Measurements from ENCODE around the gene KAT2A.
"Not testable (repeated sequence)": the region's sequence is repeated elsewhere in the genome, so short reads cannot be mapped to it uniquely, and the experiment has no call there.

KAT2A gene

DNA sequence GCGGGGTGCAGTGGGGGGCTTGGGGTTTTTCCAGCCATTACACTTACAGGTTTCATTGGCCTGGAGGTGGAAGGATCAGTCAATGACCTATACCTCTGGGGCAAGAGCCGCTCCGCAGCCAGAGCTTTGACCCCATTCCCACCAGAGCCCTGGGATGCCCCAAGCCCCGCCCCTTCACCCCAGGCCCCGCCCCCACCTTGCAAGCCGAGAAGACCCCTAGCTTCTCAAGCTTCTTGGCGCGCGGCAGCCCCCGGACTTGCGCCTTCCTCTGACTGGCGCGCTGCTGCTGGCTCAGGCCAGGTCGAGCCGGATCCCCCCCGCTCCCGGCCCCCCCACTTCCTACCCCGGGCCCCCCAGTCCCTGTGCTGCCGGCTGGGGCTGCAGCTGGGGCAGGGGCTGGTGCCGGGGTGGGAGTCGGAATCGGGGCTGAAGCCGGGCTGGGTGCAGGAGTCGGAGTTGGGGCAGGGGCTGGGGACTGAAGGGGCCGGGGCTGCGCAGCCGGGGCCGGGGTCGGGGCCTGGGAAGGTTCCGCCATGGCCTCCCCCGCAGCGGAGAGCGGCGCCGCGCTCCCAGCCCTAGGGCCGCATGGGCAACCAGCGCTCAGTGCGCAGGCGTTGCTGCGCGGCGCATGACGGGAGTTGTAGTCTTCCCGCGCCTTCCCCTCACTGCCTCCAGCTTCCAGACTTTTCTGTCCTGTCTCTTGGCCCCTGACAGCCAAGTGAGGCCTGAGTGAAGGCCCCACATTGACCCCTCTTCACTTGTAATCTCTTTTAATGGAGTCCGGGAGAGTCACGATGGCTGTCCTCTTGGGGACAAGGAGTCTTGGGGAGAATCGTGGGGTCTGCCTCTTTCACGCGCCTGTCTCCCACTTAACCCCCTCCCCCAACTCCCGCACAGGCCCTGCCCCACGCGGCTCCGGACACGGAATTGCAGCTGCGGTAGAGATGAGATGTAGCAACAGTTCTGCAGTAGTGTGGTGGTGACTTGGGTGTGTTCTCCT is at the start of gene KAT2A:
TSS of gene KAT2A (minus strand) at position 598 of the 1,000 bp plus-strand sequence. CDS start at position 535, 63 bp downstream.
- peak; percentile 85 for DNase-seq (ENCODE audit: low spot score)

DNA sequence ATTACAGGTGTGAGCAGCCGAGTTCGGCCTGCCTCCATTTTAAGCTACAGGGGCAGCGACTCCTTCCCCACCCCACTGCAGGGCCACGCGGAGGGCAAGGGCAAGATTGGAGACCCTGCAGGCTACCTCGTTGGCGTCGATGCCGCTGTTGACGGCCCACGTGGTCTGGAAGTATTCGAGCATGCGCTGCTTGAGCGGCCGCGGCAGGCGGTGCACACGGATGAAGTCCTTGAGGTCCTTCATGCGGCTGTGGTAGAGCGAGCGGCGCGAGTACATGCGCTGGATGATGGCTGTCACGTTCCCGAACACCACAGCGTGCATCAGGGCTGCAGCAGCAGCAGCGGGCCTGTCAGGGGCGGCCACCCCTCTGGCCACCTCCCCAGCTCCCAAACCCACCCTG is 48.2 kb upstream of the KAT2A start:
- no peak for DNase-seq (ENCODE audit: low spot score)

DNA sequence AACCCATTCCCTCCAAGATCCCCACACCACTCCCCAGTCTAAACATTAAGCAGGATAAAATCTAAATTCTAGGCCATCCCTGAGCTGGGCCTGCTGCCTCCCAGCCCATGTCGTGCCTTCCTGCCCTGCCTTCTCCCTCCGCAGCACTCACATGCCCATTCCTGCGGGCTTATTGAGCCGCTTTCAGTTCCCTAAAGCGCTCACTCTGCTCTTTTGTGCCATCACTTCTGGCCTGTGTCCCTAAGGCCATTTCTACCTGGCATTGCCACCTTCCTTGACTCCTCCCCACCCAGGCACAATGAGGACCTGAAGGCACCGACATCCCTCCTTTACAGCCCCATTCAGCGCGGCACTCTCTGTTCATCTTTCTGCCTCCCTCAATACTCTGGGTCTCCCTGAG is 46.6 kb upstream of the KAT2A start:
- no peak for DNase-seq (ENCODE audit: low spot score)

DNA sequence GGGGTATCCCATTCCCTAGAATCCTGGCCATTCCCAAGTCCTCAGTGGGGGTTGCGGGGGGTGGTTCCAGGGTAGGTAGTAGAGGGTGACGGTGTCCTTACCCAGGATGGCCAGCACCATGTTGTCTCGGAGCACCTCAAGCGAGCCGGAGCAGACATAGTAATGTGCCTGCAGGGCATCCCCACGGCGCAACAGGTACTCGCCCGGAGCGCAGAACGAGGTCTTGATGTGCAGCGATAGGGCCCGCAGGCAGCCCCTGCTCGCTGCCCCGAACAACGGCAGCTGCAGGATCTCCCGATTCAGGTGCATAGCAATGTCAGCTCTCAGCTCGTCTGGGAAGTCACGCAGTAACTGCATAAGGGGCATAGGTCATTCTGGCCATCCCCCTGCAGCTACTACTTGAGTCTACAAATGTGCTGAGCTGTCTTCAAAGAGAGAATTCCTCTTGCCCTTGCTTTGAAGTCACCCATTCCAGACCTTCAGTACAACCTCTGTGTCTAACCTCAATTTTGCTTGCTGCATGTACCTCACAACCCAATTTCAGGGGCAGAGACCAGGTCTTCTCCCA is 45.1 kb upstream of the KAT2A start:
- DNase-seq (ENCODE audit: low spot score): no peak

DNA sequence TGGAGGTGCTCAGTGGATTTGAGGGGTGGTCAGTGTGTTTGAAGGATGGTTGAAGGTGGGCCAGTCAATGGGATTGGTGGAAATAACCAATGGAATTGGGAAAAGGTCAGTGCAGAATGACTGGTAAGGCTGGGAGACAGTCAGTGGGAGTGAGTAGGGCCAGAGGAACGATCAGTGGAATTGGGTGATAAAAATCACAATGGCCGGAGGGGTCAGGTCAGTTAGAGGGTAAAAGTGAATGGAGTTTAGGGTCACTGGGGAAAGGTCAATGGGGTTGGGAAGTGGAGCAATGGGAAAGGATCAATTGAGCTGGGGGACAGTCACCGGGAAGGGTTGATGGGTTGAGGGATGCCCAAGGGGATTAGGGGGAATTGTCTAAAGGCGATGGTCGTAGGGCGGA is 44.6 kb upstream of the KAT2A start:
- DNase-seq (ENCODE audit: low spot score): no peak

DNA sequence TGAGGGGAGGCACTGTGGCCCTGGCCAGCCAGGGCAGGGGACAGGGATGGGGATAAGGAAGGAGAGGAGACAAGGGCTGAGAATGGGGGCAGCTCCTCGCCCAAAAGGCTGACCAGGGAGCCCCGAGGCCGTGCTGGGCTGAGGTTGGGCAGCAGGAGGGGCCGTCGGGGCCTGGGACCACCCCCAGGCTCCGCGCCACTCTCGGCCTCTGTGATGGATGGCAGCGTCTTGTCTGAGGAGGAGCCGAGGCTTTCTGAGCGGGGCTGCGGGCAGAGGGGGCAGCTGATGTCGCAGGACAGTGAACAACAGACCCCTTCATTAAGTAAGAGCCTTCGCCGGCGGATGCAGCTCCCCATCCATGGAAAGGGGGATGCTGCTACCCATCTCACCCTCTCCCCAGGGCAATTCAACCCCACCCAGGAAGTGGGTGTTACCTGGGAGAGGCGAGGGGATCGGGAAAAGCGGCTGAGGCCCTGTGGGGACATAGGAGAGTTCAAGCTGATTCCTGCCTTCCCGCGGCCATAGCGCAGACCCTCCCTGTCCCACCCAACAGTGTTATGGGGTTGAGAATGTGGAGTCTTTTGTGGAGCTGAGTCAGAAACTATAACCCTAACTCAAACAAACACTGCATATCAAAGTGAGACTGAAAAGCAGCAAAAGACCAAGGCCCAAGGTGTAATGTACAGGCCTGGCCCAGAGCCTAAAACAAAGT is 42.7 kb upstream of the KAT2A start:
- no peak for DNase-seq (ENCODE audit: low spot score)

DNA sequence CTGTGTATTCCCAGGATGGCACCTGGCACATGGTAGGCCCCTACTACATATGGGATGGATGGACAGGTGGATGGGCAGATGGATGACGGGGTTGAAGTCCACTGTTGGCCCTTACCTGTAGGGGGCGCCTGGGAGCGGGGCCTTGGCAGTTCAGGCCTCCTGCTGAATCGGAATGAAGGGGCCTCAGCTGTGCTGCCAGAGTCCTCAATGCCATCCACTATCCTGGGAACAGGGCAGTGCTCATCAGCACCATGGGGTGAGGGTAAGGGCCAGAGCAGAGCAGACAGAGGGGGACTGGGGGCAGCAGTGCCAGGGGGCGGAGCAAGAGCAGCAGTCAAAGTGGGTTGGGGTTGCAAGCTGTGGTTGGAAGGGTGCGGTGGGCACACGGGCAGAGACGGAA is 41.9 kb upstream of the KAT2A start:
- no peak for DNase-seq (ENCODE audit: low spot score)

DNA sequence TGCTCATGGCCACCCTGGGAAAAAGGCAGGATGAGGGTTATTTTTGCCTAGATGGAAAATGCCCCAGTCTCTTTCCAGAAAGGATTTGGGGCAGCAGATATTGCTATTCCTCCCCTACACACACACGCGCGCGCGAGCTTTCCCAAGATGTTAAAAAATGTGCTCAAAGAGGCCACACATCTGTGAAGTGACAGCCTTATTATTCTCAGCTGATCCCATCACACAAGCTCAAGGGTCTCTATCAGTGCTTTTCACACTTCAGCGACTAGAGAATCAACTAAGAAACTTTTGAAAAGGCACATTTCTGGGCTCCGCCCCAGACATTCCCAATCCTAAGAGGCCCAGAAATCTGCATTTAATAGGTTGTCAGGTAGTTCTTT is 39.4 kb upstream of the KAT2A start:
- DNase-seq (ENCODE audit: low spot score): no peak

DNA sequence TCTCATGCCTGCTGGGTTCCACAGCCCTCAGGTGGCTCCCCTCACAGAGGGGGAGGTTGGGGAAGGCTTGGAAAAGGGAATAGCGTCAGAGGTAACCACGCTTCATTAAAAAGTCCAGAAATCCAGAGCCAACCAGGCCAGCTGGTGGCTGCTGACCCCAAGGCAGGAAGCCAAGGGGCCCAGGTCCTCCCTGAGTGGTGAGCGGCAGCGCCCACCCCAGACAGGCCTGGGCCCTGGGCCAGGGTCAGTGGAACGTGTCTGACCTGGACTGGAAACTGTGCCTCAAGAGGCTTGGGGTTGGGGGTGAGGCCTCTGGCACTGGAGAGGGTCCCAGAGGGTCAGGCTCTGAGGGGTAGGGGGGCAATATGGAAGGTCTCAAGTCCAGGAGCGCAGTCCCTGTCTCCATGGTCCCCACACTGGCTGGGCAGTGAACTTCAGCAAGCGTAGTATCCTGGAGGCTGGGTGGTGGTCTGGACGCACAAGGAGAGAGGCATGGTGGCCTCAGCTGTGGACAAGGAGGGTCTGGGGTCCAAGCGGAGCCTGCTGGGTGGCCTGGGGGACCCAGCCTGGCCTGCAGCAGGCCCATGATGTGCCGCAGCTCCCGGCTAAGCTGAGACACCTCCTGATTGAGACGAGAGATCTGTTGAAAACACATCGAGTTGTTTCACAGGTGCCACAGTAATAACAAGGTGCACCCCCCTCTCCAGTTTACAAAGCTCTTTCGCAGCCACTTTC is 38.8 kb upstream of the KAT2A start:
- DNase-seq (ENCODE audit: low spot score): no peak

DNA sequence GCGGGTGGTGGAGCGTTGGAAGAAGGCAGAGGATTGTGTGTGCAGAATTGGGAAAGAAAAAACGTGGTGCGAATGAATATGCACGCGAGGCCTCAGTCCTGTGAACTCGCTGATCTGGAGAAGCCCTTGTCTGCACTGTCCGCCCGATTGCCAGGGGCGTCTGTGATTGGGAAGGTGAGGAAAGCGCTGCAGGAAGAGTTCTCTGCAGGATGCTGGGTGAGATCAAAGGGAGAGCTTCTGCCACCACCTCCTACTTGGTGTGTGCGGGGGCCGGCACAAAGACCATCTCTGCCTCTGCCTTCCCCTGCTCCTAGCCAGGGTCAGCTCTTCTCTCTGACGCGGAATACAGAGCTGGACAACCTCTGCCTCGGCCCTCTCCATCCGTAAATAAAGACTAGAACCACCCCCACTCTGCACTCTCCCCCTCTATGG is 34.5 kb upstream of the KAT2A start:
- DNase-seq (ENCODE audit: low spot score): no peak

DNA sequence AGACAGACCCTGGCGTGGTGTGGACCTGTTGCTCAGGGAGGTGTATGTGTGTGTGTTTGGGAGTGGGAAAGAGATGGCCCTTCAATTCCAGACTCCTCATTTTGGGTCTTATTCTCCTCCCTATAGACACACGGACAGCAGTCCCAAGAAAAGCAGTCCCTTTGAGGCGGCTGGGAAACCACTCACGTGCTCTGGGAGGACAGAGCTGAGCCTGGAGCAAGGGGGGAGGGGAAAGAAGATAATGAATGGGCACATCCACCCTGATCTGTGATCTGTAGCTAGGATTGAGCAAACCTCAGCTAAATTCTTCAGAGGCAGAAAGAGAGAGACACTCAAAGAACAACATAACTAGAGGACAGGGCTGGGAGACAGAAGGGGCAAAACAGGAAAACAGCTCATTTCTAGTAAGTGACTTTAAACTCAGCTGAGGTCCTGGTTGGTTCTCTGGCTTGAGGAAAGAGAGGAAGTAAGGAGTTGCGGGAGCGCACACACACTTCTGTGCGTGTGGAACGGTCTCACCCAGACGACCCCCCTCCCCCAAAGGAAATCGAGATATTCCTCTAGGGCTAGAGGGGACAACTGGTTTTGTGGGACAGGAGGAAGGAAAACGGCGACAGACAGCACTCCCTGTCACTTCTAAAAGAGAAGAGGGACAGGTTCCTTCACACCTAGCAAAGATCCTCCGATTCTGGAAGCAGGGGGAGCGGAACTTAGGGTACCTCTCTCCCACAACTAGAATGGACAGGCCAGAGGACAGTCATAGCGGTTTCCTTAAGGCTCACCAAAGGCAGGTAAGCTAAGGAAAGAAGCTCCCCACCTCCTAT is 33.0 kb upstream of the KAT2A start:
- DNase-seq (ENCODE audit: low spot score): no peak

DNA sequence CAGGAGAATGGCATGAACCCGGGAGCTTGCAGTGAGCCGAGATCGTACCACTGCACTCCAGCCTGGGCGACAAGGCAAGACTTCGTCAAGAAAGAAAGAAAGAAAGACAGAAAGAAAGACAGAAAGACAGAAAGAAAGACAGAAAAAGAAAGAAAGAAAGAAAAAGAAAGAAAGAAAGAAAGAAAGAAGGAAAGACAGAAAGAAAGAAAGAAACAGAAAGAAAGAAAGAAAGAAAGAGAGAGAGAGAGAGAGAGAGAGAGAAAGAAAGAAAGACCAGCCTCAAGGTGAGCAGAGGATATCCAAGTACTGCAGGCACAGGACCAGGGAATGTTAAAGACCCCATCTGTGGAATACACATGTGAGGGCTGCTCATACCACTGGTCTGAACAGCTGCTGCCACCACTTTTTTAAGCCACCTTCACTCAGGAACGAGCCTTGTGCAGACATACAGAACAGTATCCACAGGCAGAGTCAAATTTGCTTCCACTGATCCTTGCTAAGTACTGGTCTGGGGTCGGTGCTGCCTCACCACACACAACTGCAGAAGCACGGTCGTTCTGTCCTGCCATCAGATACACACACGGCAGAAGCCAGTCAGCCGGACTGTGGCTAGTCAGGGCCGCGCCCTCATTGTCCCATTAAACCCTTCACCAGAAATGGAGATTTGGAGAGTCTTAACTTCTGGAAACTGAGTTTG is 25.9 kb upstream of the KAT2A start:
- no peak for DNase-seq (ENCODE audit: low spot score)

DNA sequence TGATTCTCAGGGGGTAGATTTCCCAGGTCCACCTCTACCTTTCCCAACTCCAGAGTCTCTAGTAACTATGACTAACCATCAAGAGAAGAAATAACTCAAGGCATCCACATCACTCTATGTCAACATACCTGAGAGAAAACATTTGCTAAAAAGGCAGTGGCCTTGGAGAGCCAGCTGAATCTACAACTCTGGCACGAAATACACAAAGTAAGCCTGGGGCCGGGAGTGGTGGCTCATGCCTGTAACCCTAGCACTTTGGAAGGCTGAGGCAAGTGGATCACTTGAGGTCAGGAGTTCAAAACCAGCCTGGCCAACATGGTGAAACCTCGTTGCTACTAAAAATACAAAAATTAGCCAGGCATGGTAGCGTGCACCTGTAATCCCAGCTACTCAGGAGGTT is 22.0 kb upstream of the KAT2A start:
- not testable (repeated sequence) for DNase-seq (ENCODE audit: low spot score)

DNA sequence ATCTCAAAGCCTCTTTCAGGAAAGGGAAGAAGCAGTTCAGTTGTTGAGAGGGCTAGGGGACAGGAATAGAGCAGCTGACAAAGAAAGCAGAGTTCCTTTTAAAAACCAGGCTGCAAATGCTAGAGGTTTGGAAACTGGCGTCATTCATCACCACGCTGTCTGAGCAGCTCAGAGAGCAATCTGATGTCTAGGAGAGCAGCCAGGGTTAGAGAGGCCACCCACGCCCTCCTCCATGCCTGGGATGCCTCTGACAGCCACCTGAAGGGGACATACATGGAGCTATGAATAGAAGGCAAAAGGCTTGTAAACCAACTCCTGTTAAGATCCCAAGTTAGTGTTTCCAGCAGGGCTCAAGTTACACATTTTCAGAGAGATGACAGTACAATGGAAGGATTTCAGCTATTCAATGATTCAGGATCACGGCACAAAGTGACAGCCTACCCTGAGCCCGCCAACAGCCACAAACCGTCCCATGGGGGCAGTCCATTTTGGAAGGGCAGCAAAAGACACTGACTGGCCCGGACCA is 21.3 kb upstream of the KAT2A start:
- DNase-seq (ENCODE audit: low spot score): peak; percentile 53

DNA sequence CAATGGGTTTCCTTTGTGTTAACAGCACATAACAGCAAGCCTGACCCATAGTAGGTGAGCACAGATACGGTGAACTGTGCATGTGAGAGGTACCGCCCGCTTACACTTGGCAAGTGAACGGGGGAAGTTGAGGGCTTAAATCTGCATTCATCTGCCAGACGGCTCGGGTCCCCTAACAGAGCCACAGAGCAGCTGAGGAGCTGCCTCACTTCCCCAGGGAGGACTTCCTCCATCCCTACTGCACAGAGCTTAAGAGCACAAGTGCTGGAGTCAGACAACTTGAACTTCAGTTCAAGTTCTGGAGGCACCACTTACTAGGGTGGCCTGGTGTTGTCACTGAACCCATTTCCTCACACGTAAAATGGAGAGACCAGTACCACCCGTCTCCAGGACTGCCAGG is 20.2 kb upstream of the KAT2A start:
- DNase-seq (ENCODE audit: low spot score): no peak

DNA sequence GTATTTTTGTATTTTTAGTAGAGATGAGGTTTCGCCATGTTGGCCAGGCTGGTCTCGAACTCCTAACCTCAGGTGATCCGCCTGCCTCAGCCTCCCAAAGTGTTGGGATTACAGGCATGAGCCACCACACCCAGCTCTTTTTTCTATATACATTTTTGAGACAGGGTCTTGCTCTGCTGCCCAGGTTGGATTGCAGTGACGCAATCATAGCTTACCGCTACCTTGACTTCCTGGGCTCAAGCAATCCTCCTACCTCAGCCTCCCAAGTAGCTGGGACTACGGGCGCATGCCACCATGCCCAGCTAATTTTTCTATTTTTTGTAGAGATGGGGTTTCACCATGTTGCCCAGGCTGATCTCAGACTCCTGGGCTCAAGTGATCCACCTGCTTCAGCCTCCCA is 19.5 kb upstream of the KAT2A start:
- not testable (repeated sequence) for DNase-seq (ENCODE audit: low spot score)

DNA sequence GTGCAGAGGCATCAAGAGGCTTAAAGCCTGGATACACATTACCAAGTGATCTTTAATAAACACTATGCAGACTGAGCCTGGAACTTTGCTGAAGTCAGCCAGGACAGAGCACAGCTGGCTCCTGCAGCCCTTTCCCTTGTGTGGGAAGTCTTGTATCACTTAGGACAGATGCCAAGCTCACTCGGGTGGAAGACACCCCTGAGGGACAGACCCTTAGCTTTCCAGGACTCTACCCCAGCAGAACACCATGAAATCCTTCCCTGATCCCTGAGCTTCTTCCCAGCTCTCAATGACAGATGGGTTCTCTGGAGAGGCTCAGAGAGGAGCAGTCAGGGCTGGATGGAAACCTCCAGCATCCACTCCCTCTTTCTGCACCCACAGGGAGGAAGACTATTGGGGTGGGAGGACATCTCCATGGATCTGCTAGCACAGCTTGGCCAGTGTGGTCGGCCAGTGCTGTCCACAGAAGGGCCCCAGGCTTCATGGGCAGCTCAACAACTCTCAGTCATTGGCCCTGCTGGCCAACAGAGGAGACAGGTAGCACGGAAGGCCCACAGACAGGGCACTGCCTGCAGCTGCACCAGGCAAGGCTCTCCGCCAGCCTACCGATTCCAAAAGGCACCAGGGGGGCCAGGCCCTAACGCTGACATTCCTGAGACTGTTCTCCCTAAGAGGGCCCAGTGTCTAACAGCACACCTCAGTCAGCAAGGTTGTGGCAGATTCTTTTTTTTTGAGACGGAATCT is 17.8 kb upstream of the KAT2A start:
- no peak for DNase-seq (ENCODE audit: low spot score)

DNA sequence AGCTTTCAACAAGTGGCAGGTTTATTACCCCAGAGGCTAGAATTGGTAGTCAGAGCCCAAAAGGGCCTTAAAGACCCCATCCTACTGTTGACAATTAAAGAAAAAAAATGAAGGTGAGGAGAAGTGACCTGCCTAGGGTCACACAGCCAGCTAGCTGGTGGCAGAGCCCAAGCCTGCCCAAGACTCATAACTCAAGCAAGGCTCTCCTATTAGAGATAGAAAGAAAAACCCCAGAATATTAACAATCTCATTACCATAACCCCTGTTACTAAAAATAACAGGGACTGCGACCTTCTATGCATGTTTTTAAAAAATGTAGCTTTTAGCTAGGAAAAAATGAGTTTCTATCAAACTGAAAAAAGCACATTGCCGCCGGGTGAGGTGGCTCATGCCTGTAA is 15.5 kb upstream of the KAT2A start:
- no peak for DNase-seq (ENCODE audit: low spot score)
